ENCODE measurements around the gene PRDM12. TPM values are rescaled to one million over a fixed set of nuclear protein-coding genes. Genes with fewer than 3 reads are reported as not detected.
A peak's percentile ranks its signal among the peaks of the same experiment; 100 is the strongest.

The PRDM12 gene
- total RNA-seq, 1 donor from 2014 or later: 0.21 TPM

DNA sequence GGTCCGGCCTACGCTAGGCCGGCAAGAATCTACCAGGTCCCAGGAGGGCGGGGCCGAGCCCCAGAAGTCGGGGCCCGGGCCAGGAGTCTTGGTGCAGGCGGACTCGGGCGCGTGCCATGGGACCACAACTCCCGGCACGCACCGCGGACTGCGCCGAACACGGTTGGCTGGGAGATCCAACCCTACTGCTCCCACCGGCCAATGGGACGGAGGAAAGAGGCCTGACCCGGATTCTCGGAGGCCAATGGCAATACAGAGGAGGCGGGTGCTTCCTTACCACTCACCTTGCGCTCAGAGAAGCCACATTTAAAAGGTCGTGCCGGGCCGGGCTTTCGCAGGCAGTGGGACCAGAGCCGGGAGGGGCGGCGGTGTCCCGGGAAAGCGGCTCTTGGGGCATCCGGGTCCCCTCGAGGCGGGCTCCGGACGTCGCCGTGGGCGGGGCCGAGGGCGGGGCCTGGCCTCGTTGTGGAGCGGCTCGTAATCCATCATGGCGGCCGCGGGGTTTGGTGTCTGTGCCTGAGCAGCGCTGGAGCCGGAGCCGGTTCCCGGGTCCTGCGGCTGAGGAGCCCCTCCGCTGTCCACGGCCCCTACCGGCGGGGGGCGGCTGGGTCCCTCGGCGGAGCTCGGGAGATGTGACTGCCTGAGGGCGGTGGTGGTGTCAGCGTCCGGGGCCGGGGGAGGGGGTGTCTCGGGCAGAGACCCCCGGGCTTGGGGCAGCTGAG is 48.3 kb downstream of the PRDM12 start:
- no peaks in the 10 kb centered on the region for H3K36me3 Mint-ChIP-seq (ENCODE audit: low read depth)
- no peaks in the 10 kb centered on the region for H3K9me3 Mint-ChIP-seq
- DNase-seq (ENCODE audit: low spot score): peak; percentile 95
- intact Hi-C loops (cut with micrococcal nuclease): loop anchor here (1.0 to 10.0 kb wide), 3 partner anchors 19 to 150 kb away; partner anchors contain the start of genes ABL1 and EXOSC2
- no peaks in the 10 kb centered on the region for H3K27me3 Mint-ChIP-seq (ENCODE audit: low read depth)
- peak overlapping the region; percentile 91 for H3K4me3 Mint-ChIP-seq (ENCODE audit: low read depth)
- peaks cover 29% of the 10 kb centered on the region for H3K4me1 Mint-ChIP-seq (ENCODE audit: low read depth)
- peak overlapping the region; percentile 93 for H3K27ac Mint-ChIP-seq

DNA sequence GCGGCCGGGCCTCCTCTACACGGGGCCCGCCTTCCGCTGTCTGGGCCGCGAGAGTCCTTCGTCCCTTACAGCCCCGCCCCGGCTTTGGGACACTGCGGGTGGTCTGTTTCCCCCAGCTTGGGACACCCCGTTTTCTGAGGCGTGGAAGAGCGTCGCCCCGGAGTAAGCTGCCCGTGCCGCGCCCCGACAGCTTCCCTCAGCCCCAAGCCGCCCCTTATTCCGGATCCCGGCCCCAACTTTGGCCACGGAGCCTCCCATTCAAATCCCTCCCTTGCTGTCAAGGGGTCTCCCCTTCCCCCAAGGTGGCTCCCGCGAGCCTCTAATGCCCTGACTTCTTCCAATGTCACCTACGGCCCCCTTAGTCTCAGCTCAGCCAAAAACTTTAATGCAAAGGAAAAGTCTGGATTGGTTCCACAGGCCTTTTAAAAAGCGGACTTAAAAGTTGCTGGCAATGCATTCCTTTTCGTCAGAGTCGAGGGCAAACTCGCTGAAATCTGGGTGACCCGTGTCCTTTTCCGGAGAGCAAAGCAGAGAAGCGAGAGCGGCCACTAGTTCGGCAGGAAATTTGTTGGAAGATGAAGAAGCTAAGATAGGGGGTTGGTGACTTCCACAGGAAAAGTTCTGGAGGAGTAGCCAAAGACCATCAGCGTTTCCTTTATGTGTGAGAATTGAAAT is 49.0 kb downstream of the PRDM12 start:
- Mint-ChIP-seq H3K27ac (peak overlapping the region; percentile 89), H3K4me3 (ENCODE audit: low read depth) (peak overlapping the region; percentile 91), H3K27me3 (ENCODE audit: low read depth) (no peaks in the 10 kb centered on the region), H3K4me1 (ENCODE audit: low read depth) (peaks cover 29% of the 10 kb centered on the region), H3K9me3 (no peaks in the 10 kb centered on the region), H3K36me3 (ENCODE audit: low read depth) (no peaks in the 10 kb centered on the region)
- DNase-seq (ENCODE audit: low spot score): no peak
- intact Hi-C loops (cut with micrococcal nuclease): loop anchor here (5.0 to 10.0 kb wide), 2 partner anchors 121 to 149 kb away; partner anchors contain the start of gene ABL1

- Mint-ChIP-seq H3K4me3 (ENCODE audit: low read depth) (peak overlapping the region; percentile 91), H3K36me3 (ENCODE audit: low read depth) (no peaks in the 10 kb centered on the region), H3K27ac (no peak overlapping the region), H3K4me1 (ENCODE audit: low read depth) (peaks cover 29% of the 10 kb centered on the region), H3K27me3 (ENCODE audit: low read depth) (no peaks in the 10 kb centered on the region), H3K9me3 (no peaks in the 10 kb centered on the region)
- DNase-seq (ENCODE audit: low spot score): no peak
- intact Hi-C loops (cut with micrococcal nuclease): loop anchor here (5.0 to 10.0 kb wide), 2 partner anchors 120 to 148 kb away; partner anchors contain the start of gene ABL1
Measured at GRCh38 chr9:130714586-130715110, 50.3 kb downstream of the PRDM12 start.

GRCh38 chr9:130715270-130715669 is 50.9 kb downstream of the PRDM12 start:
- Mint-ChIP-seq H3K9me3 (no peaks in the 10 kb centered on the region), H3K36me3 (ENCODE audit: low read depth) (no peaks in the 10 kb centered on the region), H3K27me3 (ENCODE audit: low read depth) (no peaks in the 10 kb centered on the region), H3K27ac (no peak overlapping the region), H3K4me3 (ENCODE audit: low read depth) (peak overlapping the region; percentile 91), H3K4me1 (ENCODE audit: low read depth) (peaks cover 29% of the 10 kb centered on the region)
- intact Hi-C loops (cut with micrococcal nuclease): loop anchor here (10.0 kb wide), 1 partner anchor 120 kb away; the partner anchor contains the start of gene ABL1
- DNase-seq (ENCODE audit: low spot score): no peak

DNA sequence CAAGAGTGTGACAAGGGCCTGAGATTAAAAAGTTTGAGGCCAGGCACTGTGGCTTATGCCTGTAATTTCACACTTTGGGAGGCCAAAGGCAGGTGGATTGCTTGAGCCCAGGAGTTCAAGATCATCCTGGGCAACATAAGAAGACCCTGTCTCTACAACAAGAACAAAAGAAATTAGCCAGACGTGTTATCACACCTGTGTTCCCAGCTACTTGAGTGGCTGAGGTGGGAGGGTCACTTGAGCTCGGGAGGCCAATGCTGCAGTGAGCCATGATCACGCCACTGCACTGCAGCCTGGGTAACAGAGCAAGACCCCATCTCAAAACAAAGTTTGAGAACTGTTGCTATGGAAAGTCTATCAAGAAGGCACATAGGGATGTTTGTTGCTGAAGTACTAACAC is 54.2 kb downstream of the PRDM12 start:
- no peak overlapping the region for H3K4me3 Mint-ChIP-seq (ENCODE audit: low read depth)
- H3K4me1 Mint-ChIP-seq (ENCODE audit: low read depth): peaks cover 30% of the 10 kb centered on the region
- no peak for DNase-seq (ENCODE audit: low spot score)
- intact Hi-C loops (cut with micrococcal nuclease): loop anchor here (10.0 kb wide), 1 partner anchor 116 kb away; the partner anchor contains the start of gene ABL1
- no peaks in the 10 kb centered on the region for H3K27me3 Mint-ChIP-seq (ENCODE audit: low read depth)
- H3K36me3 Mint-ChIP-seq (ENCODE audit: low read depth): no peaks in the 10 kb centered on the region
- H3K9me3 Mint-ChIP-seq: no peaks in the 10 kb centered on the region
- H3K27ac Mint-ChIP-seq: no peak overlapping the region

DNA sequence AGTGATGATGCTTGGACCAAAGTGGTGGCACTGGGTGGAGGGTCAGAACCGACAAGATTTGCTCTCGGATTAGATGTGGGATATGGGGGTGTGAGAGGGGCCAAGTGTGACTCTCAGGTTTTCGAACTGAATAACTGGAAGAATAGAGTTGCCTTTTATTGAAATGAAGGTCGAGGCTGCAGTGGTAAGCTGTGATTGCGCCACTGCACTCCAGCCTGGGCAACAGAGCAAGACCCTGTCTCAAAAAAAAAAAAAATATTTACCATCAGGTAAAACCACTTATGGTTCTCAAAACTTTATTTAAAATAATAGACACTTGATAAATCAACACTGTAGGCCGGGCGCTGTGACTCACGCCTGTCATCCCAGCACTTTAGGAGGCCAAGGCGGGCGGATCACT is 56.4 kb downstream of the PRDM12 start:
- Mint-ChIP-seq H3K4me1 (ENCODE audit: low read depth) (peaks cover 8% of the 10 kb centered on the region), H3K9me3 (no peaks in the 10 kb centered on the region), H3K27ac (no peak overlapping the region), H3K36me3 (ENCODE audit: low read depth) (no peaks in the 10 kb centered on the region), H3K27me3 (ENCODE audit: low read depth) (no peaks in the 10 kb centered on the region), H3K4me3 (ENCODE audit: low read depth) (no peak overlapping the region)
- DNase-seq (ENCODE audit: low spot score): no peak
- intact Hi-C loops (cut with micrococcal nuclease): no loop called here

- intact Hi-C loops (cut with micrococcal nuclease): no loop called here
- H3K36me3 Mint-ChIP-seq (ENCODE audit: low read depth): no peaks in the 10 kb centered on the region
- no peaks in the 10 kb centered on the region for H3K27me3 Mint-ChIP-seq (ENCODE audit: low read depth)
- no peak overlapping the region for H3K4me3 Mint-ChIP-seq (ENCODE audit: low read depth)
- peaks cover 8% of the 10 kb centered on the region for H3K4me1 Mint-ChIP-seq (ENCODE audit: low read depth)
- DNase-seq (ENCODE audit: low spot score): no peak
- no peaks in the 10 kb centered on the region for H3K9me3 Mint-ChIP-seq
- no peak overlapping the region for H3K27ac Mint-ChIP-seq
Measured at GRCh38 chr9:130728721-130729120, 64.3 kb downstream of the PRDM12 start.

DNA sequence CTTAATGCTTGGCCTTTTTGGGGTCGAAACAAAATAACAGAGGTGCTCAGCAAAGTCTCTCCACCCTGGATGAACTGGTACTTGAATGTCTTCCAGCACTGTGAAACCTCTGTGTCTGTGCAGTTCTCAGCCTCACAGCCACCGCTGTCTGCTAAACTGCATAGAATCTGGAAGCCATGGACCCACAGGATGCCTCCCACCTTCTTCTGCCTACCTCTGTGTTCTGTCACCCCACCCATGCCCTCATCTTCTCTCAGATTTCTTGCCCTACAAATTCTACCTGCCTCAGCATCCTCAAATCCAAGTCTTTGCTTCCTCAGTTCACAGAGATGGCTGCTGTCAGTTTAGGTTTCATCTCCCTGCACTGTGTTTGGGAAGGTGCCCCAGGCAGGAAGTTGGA is 64.8 kb downstream of the PRDM12 start:
- H3K9me3 Mint-ChIP-seq: no peaks in the 10 kb centered on the region
- no peaks in the 10 kb centered on the region for H3K27me3 Mint-ChIP-seq (ENCODE audit: low read depth)
- peaks cover 8% of the 10 kb centered on the region for H3K4me1 Mint-ChIP-seq (ENCODE audit: low read depth)
- no peak overlapping the region for H3K27ac Mint-ChIP-seq
- intact Hi-C loops (cut with micrococcal nuclease): no loop called here
- DNase-seq (ENCODE audit: low spot score): no peak
- no peak overlapping the region for H3K4me3 Mint-ChIP-seq (ENCODE audit: low read depth)
- H3K36me3 Mint-ChIP-seq (ENCODE audit: low read depth): no peaks in the 10 kb centered on the region

GRCh38 chr9:130731355-130731754 is 67.0 kb downstream of the PRDM12 start:
- no peak for DNase-seq (ENCODE audit: low spot score)
- H3K9me3 Mint-ChIP-seq: no peaks in the 10 kb centered on the region
- no peaks in the 10 kb centered on the region for H3K27me3 Mint-ChIP-seq (ENCODE audit: low read depth)
- H3K27ac Mint-ChIP-seq: no peak overlapping the region
- intact Hi-C loops (cut with micrococcal nuclease): no loop called here
- no peak overlapping the region for H3K4me3 Mint-ChIP-seq (ENCODE audit: low read depth)
- H3K36me3 Mint-ChIP-seq (ENCODE audit: low read depth): no peaks in the 10 kb centered on the region
- peaks cover 8% of the 10 kb centered on the region for H3K4me1 Mint-ChIP-seq (ENCODE audit: low read depth)

GRCh38 chr9:130732136-130732535 is 67.7 kb downstream of the PRDM12 start:
- no peaks in the 10 kb centered on the region for H3K36me3 Mint-ChIP-seq (ENCODE audit: low read depth)
- intact Hi-C loops (cut with micrococcal nuclease): no loop called here
- DNase-seq (ENCODE audit: low spot score): no peak
- no peak overlapping the region for H3K4me3 Mint-ChIP-seq (ENCODE audit: low read depth)
- H3K9me3 Mint-ChIP-seq: no peaks in the 10 kb centered on the region
- H3K4me1 Mint-ChIP-seq (ENCODE audit: low read depth): peaks cover 8% of the 10 kb centered on the region
- no peaks in the 10 kb centered on the region for H3K27me3 Mint-ChIP-seq (ENCODE audit: low read depth)
- H3K27ac Mint-ChIP-seq: no peak overlapping the region

Other genes with a start within 250 kb of the PRDM12 start
- 2.4 and 3.2 TPM in 2 replicates for gene ASS1, start 219.6 kb upstream of the PRDM12 start, total RNA-seq
- 46.9 and 50.6 TPM in 2 replicates for gene FUBP3, start 85.0 kb upstream of the PRDM12 start, total RNA-seq
- gene EXOSC2, start 29.2 kb downstream of the PRDM12 start, total RNA-seq: 93.0 and 94.9 TPM in 2 replicates
- 35.5 and 36.5 TPM in 2 replicates for gene ABL1, start 170.7 kb downstream of the PRDM12 start, total RNA-seq
- not detected in 2 replicates for gene QRFP, start 232.2 kb downstream of the PRDM12 start, total RNA-seq